IPS DF 4.7 (cell line): ENCODE results near the gene LIG3.
"Not testable (repeated sequence)": the region's sequence is repeated elsewhere in the genome, so short reads cannot be mapped to it uniquely, and the experiment has no call there.

Experiments used
- DNase-seq: peaks from one replicate; pipeline ENCODE4 v3.0.0-alpha.2; 2013; ENCODE audit warnings: low spot score; ENCODE audit errors: extremely low read depth

Gene LIG3

DNA sequence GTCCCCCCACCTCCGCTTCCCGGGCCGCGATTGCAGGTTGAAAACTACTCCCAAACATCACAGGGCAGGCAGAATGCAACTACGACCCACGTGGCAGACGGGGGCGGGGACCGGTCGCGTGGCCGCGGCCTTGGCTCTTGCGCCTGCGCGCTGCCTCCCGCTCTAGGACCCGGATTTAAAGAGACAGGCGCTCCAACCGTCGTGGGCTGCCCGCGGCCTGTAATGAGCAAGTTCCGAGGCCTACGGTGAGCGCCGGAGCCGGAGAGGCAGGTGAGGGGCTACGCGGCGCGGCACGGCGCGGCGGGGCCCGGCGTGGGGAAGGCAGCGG lies at the start of gene LIG3:
Gene LIG3 (plus strand): TSS at position 160 of the 328 bp plus-strand sequence. CDS start 2,494 bp downstream, outside the sequence.
- peak; percentile 82 for DNase-seq

DNA sequence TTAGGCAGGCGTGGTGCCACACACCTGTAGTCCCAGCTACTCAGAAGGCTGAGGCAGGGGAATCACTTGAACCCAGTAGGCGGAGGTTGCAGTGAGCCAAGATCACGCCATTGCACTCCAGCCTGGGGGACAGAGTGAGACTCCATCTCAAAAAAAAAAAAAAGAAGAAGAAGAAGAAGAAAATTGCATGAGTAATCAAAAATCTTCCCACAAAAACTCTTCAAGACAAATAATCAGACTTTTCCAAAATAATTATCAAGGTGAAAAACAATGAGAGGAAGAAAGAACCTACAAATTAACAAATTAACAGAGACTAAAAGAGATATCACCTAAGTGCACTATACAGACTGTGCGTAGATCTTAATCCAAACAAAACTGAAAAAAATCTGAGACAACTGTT lies 29.5 kb upstream of the LIG3 start:
- not testable (repeated sequence) for DNase-seq

DNA sequence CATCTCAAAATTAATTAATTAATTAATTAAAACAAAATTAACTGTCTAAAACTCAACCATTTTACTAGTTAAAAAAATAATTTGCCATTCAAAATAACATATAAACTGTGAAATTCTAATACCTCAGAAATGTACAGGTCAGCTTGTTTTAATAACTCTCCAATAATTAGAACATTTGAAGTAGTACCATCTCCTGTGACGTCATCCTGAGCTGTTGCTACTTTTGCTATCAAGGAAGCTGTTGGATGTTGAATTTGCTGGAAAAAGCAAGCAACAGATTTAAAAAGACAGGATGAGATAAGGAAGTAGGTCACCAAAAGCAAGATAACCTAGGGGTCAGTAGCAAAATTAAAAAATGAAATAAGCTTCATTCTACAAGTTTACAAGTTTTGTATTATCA lies 21.9 kb upstream of the LIG3 start:
- no peak for DNase-seq

DNA sequence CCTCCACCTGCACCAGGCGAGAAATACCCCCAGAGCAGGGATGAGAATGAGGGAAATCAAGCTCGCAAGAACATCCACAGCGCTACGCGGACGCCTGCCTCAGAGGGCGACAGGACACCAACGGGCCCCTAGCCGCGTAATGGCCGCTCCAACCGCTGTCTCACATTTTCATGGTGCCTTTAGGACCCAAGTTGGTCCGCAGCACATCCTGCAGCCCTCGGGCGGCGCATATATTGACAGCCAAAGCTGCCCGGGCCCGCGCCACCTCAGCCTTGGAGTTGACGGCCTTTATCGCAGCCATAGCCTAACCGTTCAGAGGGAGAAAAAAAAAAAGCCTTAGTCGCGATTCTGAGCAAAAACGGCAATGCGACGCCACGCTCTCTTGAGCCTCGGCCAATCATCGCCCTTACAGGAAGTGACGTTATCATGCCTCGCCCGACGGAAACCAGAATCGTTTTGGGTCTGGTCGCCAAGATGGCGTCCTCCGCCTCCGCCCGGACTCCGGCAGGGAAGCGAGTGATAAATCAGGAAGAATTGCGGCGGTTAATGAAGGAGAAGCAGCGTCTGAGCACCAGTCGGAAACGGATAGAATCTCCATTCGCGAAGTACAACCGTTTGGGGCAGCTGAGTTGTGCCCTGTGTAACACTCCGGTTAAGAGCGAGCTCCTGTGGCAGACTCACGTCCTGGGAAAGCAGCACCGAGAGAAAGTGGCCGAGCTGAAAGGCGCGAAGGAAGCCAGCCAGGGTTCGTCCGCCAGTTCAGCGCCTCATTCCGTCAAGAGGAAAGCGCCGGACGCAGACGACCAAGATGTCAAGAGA lies 19.0 kb upstream of the LIG3 start, which contains the start of the genes CCT6B and ZNF830:
Gene CCT6B (minus strand): TSS at position 368 of the 819 bp plus-strand sequence. CDS start 67 bp downstream, at position 301.
Gene ZNF830 (plus strand): TSS at position 448 of the 819 bp plus-strand sequence. CDS start 27 bp downstream, at position 475.
- DNase-seq: peak; percentile 80

DNA sequence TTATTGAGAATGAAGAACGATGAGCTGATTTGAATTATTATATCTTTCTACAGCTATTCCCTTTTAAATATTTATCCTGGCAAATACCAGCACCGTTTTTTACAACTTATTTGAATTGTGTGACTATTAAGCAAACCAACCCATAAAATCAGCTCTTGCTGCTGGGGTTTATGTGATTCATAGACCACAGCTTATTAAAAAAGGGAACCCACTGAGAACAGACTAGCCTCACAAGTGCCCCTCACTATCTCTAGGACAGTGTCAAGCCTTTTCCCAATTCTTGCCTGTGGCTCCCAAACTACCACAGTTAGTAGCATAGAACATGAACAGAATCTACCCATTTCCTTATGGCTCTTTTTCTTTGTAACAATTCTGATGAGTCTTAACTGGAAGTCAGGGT lies 6.1 kb upstream of the LIG3 start:
- DNase-seq: no peak

DNA sequence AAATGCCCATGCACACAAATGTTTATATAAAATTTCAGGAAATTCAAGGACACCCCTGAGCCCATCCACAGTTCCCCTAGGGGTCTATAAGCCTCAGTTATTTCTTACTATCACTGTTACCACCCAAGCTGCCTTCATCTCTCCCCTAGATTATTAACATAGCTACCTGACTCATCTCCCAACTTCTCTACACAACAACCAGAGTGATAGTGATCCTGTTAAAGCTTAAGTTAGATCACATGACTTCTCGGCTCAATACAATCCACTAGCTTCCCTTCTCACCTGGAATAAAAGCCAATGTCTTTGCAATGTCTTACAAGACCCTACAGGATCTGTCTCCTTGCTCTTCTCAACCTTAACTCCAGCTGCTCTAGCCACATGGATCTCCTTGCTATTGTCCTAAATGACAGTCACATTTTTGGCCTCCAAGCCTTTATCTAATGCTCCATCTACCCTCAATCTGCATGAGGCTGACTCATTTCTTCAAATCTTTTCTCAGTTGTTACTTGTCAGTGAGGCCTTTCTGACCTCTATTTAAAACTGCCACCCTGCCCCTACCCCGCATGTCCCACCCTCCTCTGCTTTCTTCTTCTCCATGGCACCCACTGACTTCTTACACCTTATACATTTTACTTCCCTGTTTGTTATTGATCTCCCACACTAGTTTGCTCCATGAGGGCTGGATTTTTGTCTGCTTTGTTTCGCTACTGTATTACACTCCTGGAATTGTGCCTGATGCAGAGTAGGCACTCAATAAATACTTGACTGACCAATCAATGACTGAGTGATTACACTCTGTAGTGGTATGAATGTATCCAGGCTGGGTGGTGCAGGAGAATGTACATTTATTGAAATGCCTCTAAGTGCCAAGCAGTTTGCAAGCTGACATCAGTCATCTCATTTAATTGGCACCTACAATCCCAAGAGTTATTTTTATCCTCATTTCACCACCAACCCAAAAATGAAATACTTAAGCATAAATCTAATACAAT lies 5.2 kb upstream of the LIG3 start:
- DNase-seq: no peak

DNA sequence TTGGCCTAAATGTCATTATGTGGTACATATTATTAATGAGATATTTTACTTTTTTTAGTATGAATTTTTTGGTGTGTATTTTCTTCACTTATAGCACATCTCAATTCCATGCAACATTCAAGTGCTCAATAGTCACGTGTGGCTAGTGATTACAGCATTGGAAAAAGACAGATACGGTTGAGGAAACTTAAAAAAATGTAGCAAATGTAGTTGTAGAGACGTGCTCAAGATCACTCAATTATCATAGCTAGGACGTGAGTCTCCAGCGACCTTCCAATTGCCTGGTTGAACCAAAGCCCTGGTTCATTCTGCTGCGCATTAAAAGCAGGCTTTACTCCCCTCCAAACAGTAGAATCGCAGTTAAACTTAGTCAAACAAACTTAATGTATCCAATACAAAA lies 1.2 kb upstream of the LIG3 start:
- no peak for DNase-seq

DNA sequence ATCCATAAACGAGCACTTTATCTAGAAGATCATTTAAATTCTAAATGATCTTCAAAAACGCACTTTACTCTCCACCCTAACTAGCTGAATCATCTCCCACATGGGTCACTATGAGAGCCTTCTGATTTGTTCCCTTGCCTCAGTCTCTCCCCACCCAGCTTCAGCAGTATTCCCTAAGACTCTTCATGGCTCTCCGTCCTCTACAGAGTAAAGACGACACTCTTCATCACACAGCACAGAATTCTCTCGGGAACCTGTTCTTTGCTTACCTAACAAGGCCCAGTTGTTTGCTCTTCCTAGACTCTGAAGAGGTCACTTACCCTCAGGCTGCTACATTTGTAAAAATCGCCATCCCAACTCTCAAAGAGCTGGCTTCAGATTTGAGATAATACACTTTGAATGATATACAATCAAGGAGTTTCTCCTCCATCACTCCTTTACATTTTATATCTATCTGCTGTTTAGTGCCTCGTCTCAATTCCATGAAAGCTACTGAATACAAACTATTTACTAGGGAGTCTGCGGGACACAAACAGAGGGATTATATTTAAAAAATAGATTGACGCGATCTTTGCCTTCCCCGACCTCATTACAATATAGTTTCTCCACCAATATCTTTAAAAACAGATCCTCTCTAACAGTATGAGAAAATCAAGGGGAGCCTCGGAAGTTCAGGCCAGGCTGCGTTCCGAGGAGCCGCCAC lies 511 bp upstream of the LIG3 start:
- no peak for DNase-seq

DNA sequence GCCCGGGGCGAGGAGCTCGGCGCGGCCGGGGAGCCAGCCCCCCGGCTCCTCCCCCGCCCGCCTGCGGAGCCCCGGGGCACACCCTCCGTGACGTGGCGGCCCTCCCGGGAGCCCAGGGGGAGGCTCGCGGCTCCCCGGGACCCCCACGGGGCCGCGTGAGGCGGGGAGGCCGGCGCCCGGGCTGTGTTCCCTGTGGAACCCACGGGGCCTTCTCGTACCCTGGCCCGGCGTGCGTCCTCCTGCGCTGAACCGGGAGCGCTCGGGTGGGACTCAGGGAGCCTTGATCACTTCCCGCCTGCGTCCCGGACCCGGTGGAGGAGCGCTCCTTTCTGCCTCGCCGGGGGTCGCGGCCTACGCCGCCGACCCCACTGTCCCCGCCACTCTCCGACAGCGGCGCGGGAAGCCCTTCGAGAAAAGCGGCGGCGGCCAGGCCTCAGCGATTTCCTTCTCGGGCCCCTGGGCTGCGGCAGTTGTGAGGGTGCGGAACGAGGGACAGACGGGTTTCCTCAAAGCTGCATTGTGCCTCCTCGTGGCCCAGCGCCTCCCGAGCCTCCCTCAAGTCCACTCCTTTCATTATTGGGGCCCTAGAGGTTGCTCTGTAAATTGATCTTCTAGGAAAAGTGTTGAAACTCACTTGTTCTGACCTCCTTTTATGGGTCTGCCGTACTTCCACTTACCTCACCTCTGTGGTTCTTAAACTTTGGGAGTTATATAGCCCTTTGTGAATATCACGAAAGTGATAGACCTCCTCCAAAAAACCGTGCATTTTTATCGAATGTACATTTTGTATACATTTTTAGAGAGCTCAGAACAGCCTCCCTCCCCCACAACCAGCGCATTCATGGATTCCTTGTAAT lies 597 bp downstream of the LIG3 start:
- no peak for DNase-seq

DNA sequence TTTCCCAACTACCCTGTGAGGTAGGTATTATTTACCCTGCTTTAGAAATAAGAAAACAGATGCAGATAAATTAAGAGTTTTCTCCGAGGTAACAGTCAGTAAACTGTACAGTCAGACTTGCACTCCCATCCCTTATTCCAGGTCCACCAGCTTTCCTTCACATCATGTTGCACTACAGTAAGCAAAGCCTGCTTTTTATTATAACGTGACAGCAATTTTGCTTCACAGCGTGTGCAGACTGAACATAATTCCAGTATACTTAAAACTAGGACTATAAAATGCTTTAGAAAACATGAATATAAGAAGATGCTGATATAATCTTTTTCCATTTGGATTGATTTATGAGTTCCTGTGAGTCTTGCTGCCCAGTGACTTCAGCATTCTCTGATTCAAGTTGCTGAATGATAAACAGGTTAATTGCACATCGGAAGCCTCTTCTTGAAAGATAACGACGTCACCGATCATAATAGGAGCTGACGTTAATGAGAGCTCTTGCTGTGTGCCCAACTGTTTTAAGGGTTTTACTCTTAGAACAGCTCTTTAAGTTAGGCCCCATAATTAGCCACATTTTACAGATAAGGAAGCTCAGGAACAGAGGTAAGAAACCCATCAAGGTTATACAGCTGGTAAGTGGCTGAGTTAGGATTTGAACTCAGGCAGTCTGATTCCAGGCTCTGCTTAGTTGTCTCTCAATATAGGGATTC lies 1.4 kb downstream of the LIG3 start:
- DNase-seq: no peak

DNA sequence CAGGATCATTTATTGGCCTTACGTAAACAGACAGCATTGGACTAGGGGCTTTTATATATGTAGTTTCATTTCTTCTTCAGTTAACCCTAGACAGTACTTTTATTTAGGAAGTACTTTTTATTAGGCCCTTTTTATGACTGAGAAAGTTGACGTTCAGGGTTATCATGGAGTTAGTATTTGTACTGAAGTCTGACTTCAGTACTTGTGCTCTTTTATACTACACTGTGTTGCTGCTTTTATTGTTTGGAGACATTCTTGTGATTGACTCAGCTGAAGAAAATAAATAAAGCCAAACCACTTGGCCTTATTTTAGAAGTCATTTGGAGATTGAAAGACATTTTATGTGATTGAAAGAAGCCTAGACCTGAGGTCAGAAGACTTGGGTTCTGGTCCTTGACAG lies 6.9 kb downstream of the LIG3 start:
- no peak for DNase-seq

DNA sequence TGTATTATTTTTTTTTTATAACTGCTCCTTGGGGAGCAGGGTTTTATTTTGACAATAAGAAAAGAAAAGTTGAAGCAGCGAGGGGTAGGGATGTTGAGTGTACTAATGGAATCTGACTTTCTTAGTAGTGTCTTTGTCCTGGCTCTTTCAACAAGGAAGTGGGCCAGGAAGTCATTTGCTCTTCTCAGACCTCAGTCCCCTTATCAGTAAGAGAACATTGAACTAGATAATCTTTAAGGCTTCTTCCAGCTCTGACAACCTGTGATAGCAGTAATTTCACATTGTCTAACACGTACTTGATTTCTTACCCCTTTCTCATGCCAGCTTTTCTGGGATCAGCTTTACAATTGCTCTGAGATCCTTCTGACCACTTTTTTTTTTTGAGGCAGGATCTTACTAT lies 8.3 kb downstream of the LIG3 start:
- DNase-seq: no peak

DNA sequence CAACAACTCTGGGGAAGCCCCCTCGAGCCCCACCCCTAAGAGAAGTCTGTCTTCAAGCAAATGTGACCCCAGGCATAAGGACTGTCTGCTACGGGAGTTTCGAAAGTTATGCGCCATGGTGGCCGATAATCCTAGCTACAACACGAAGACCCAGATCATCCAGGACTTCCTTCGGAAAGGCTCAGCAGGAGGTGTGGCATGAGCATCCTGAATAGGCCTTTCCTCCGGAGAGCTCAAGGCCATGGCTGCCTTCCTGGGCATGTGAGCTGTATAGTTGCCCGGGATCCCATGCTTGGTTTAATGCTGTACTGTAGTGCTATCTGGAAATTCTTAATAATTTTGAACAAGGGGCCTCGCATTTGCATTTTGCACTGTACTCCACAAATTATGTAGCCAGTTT lies 9.2 kb downstream of the LIG3 start:
- DNase-seq: no peak

DNA sequence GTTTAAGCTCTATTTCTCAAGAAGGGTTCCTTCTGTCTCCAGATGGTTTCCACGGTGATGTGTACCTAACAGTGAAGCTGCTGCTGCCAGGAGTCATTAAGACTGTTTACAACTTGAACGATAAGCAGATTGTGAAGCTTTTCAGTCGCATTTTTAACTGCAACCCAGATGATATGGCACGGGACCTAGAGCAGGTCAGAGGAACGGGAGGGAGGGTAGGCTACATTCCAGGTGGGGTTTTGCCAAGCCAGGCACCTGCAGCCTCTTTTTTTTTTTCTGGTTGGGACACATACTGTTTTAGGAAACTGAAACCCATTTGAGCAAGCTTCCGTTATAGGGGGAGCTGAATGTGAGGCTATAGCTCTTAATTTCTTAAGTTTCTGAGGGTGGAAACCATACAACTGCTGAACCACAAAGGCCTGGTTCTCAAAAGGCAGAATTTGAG lies 10.6 kb downstream of the LIG3 start:
- DNase-seq: no peak

DNA sequence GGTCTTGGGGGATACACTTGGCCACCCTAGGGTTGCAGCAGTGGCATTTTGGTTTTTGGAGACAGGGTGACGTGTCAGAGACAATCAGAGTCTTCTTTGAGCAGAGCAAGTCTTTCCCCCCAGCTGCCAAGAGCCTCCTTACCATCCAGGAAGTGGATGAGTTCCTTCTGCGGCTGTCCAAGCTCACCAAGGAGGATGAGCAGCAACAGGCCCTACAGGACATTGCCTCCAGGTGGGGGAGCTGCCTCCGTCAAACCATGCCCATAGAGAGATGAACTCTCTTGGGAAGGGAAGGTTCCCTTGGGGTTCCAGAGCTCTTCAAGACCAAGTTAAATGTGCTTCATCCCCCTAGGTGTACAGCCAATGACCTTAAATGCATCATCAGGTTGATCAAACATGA lies 11.3 kb downstream of the LIG3 start:
- DNase-seq: no peak

DNA sequence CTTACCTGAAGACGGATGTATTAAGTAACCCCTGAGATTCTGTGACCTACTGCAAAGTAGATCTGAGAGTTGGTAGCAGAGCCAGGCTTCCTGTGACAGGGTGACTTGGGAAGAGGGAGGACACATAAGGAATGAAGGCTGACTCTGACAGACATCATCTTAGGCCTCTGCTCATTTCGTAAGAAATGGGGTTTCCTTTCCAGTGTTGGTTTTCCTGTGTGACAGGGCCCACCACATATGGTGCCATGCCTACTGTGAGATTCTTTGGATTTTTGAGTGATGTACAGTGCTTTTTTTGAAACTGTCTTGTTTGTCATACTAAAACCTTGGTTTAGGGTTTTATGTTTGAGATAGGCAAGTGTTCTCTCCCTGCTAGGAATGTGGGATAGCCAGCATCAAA lies 12.7 kb downstream of the LIG3 start:
- DNase-seq: no peak

DNA sequence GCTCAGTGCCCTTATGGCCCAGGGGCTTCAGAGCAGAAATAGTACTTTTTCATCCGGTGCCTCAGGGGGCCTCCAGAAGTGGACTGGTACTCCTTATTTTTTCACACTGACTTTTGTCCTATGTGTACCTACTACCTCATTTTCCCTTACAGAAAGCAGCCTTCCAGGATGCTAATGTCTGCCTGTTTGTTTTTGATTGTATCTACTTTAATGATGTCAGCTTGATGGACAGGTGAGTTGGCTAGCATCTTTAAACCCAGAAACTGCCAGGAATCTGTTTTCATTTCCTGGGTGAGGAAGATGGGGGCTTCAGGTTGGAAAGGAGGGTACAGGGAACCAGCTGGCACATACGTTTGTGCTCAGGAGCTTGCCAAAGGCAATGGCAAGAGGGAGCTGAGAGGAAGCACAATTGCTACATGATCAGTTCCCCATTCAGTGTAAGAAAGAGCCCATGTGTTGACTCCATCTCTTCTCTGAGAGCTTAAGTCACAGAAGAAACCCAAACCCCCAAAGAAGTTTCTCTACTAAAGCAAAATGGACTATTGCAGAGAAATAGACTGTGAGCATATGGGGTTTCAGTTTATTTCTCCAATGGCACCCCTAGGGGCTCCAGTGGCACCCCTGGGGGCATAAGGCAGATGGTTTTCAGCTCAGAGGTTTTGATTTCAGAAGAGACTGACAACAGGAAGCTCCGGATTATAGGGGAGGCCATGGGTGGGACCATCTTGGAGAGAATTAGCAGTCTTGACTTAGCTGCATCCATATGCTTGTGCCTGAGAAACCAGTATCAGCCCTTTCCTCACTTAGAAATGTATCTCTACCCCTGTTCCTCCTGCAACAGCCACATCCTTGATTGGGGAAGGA lies 16.3 kb downstream of the LIG3 start:
- DNase-seq: no peak

DNA sequence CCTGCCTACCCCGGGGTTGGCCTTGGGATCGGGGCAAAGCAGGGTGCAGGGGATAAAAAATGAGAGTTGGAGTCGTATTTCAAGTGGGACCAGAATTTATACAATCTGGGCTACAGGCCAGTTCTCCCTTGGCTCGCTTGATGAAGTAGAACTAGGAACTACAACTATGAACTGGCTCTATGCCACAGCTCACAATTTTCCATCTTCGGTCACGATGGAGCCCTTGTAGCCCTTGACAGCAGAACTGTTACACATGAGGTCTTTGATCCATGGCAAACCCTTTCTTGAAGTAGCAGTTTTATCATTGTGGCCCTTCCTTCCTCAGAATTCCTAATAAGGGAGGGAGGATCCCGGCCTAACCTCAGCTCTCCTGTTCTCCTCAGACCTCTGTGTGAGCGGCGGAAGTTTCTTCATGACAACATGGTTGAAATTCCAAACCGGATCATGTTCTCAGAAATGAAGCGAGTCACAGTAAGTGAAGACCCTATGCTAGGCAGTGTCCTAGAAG lies 17.1 kb downstream of the LIG3 start:
- DNase-seq: no peak

DNA sequence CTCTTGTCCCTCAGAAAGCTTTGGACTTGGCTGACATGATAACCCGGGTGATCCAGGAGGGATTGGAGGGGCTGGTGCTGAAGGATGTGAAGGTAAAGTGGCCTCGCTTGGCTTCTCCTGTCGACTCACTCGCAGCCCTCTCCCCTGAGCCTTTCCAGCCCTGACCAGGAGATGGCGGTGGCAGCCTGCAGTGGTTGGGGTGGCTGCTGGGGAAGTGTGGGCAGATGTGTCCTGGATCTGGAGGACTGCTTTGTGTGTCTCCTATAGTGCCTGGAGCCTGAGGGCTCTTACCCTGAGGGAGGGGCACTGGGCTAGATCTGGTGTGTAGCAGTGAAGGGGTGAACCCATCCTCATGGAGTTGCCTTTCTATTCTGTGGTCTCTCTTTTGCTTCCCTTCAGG lies 17.9 kb downstream of the LIG3 start:
- DNase-seq: peak; percentile 28
